DMS114 treated with DMSO at 0.1 percent for 48 hours (cell line): ENCODE measurements around the gene OXCT1.
A peak's percentile ranks its signal among the peaks of the same experiment; 100 is the strongest.
"Not testable (repeated sequence)": the region's sequence is repeated elsewhere in the genome, so short reads cannot be mapped to it uniquely, and the experiment has no call there.

Experiments
- DNase-seq: peaks from one replicate; lab custom pipeline; 2025; ENCODE audit not compliant: unreplicated experiment; lab: John Stamatoyannopoulos, UW

Gene OXCT1

GRCh38 chr5:41874512-41875060, 4.4 kb upstream of the OXCT1 start:
- no peak for DNase-seq

GRCh38 chr5:41871852-41872251, 1.6 kb upstream of the OXCT1 start:
- DNase-seq = no peak

- DNase-seq = no peak
Measured at GRCh38 chr5:41870627-41871048, 413 bp upstream of the OXCT1 start.

- no peak for DNase-seq
Measured at GRCh38 chr5:41869151-41869723, 988 bp downstream of the OXCT1 start.

- DNase-seq = no peak
Measured at GRCh38 chr5:41863871-41864486, 6.2 kb downstream of the OXCT1 start.

- DNase-seq = no peak
Measured at GRCh38 chr5:41858890-41859289, 11.3 kb downstream of the OXCT1 start.

GRCh38 chr5:41857989-41858388, 12.2 kb downstream of the OXCT1 start:
- no peak for DNase-seq

GRCh38 chr5:41856644-41857491, 13.4 kb downstream of the OXCT1 start:
- peak; percentile 61 for DNase-seq

GRCh38 chr5:41852293-41852692, 17.9 kb downstream of the OXCT1 start:
- DNase-seq = no peak

- DNase-seq = no peak
Measured at GRCh38 chr5:41851116-41851515, 19.1 kb downstream of the OXCT1 start.

GRCh38 chr5:41848983-41849382, 21.2 kb downstream of the OXCT1 start:
- DNase-seq = no peak

- not testable (repeated sequence) for DNase-seq
Measured at GRCh38 chr5:41845751-41846150, 24.5 kb downstream of the OXCT1 start.

- DNase-seq = no peak
Measured at GRCh38 chr5:41844502-41844901, 25.7 kb downstream of the OXCT1 start.

- peak; percentile 36 for DNase-seq
Measured at GRCh38 chr5:41843456-41844370, 26.5 kb downstream of the OXCT1 start.

GRCh38 chr5:41842777-41843176, 27.4 kb downstream of the OXCT1 start:
- DNase-seq = no peak

GRCh38 chr5:41841325-41841724, 28.9 kb downstream of the OXCT1 start:
- no peak for DNase-seq

- no peak for DNase-seq
Measured at GRCh38 chr5:41840251-41840650, 30.0 kb downstream of the OXCT1 start.

- no peak for DNase-seq
Measured at GRCh38 chr5:41837793-41838192, 32.4 kb downstream of the OXCT1 start.

- DNase-seq = no peak
Measured at GRCh38 chr5:41835645-41836044, 34.6 kb downstream of the OXCT1 start.

- no peak for DNase-seq
Measured at GRCh38 chr5:41834506-41834905, 35.7 kb downstream of the OXCT1 start.

GRCh38 chr5:41832430-41832829, 37.8 kb downstream of the OXCT1 start:
- DNase-seq = no peak
